OCI-LY7 (cell line): Measurements from ENCODE around the gene ZNF335.

Experiments used
- CTCF ChIP-seq: fragments of 200-600 bp; sonication (generic); conservative IDR thresholded peaks from 2 replicates; pipeline ENCODE4 v1.5.1; 2014; ENCODE audit warnings: mild to moderate bottlenecking, antibody characterized with exemption, low read length, moderate library complexity, mixed read lengths
- EZH2phosphoT487 ChIP-seq: fragments of 200-600 bp; sonication (generic); IDR thresholded peaks from 2 replicates; pipeline ENCODE4 v1.6.1; 2018; ENCODE audit warnings: low read depth, borderline replicate concordance, mild to moderate bottlenecking, mixed run types, antibody characterized with exemption, low read length, moderate library complexity, mixed read lengths

GRCh38 chr20:45983279-45983743 is 11.3 kb upstream of the ZNF335 start:
- no peak for TF ChIP-seq CTCF
- TF ChIP-seq EZH2phosphoT487, result no peak
